HepG2 (cell line): ENCODE data around the gene SAXO2.
"Not testable (repeated sequence)": the region's sequence is repeated elsewhere in the genome, so short reads cannot be mapped to it uniquely, and the experiment has no call there.

Experiments
- AFF4 ChIP-seq: sonication (generic); formaldehyde crosslinking; IDR thresholded peaks from 2 replicates; pipeline ENCODE4 v1.4.0; 2020; ENCODE audit warnings: missing genetic modification reagents
- MAZ ChIP-seq, 2 experiments: sonication (generic) in 1 of 2; formaldehyde crosslinking in 1 of 2; IDR thresholded peaks; 2 replicates each; pipeline versions ENCODE4 v1.5.0 to v1.6.1; 2012 to 2020; ENCODE audit warnings: low read depth in 2 of 2, mild to moderate bottlenecking in 2 of 2, borderline replicate concordance in 1 of 2, improper control_type of control experiment in 1 of 2, low read length in 1 of 2, missing genetic modification reagents in 1 of 2, moderate library complexity in 1 of 2
- MTA3 ChIP-seq: sonication (generic); formaldehyde crosslinking; IDR thresholded peaks from 2 replicates; pipeline ENCODE4 v1.4.0; 2020; ENCODE audit warnings: missing genetic modification reagents
- POLR2A ChIP-seq, 2 experiments: IDR thresholded peaks; 2 replicates each; pipeline ENCODE4 v1.6.1; 2011; ENCODE audit warnings: low read depth in 2 of 2, low read length in 2 of 2, mild to moderate bottlenecking in 1 of 2, moderate library complexity in 1 of 2; ENCODE audit not compliant: insufficient read depth in 1 of 2
- ZNF121 ChIP-seq: sonication (generic); formaldehyde crosslinking; IDR thresholded peaks from 2 replicates; pipeline ENCODE4 v1.5.0; 2020; ENCODE audit warnings: mild to moderate bottlenecking, missing genetic modification reagents
- ZNF3 ChIP-seq: IDR thresholded peaks from 2 replicates; pipeline ENCODE4 v1.7.0; 2017; ENCODE audit warnings: inconsistent platforms
- ZSCAN21 ChIP-seq: sonication (generic); formaldehyde crosslinking; IDR thresholded peaks from 2 replicates; pipeline ENCODE4 v1.8.0; 2022; ENCODE audit warnings: mild to moderate bottlenecking, missing genetic modification reagents, moderate library complexity, borderline replicate concordance
- TF ChIP-seq, protein P1 (sequence below): sonication (generic); formaldehyde crosslinking; IDR thresholded peaks from 2 replicates; pipeline ENCODE4 v1.5.1; 2020; ENCODE audit warnings: missing genetic modification reagents, mild to moderate bottlenecking, borderline replicate concordance
- TF ChIP-seq, protein P2 (sequence below): sonication (generic); formaldehyde crosslinking; IDR thresholded peaks from 2 replicates; pipeline ENCODE4 v1.5.0; 2020; ENCODE audit warnings: mild to moderate bottlenecking, missing genetic modification reagents, moderate library complexity

DNA sequence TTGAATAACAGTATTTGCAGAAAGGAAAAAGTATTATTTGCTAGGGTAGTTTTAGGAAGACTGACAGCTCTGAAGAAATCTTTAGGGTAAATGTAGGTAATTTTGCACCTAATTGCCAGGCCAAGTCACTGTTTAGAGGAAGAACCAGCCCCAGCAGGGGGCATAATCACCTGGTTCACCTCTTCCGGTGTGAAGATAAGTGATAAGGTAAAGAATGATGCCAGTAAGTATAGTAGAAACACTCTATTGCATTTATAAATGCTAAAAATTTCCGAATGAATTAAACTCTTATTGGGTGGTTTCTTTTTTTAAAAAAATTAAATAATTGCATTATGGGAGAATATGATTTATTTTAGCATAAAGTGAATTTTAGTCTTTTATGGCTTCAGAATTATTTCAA is 21.8 kb downstream of the SAXO2 start:
- TF ChIP-seq POLR2A (IDR thresholded peaks at IDR 0.05; ENCODE audit: insufficient read depth in 1 of 2, low read depth in 2 of 2, low read length in 2 of 2); MTA3 (CRISPR knock-in tag); ZNF3 (CRISPR knock-in tag); MAZ (IDR thresholded peaks at IDR 0.05; ENCODE audit: borderline replicate concordance, low read depth, low read length); MAZ (CRISPR knock-in tag; IDR thresholded peaks at IDR 0.05; ENCODE audit: low read depth); ZSCAN21 (CRISPR knock-in tag); ZNF121 (CRISPR knock-in tag); AFF4 (CRISPR knock-in tag): not testable (repeated sequence)
- TF ChIP-seq, protein P1, sequence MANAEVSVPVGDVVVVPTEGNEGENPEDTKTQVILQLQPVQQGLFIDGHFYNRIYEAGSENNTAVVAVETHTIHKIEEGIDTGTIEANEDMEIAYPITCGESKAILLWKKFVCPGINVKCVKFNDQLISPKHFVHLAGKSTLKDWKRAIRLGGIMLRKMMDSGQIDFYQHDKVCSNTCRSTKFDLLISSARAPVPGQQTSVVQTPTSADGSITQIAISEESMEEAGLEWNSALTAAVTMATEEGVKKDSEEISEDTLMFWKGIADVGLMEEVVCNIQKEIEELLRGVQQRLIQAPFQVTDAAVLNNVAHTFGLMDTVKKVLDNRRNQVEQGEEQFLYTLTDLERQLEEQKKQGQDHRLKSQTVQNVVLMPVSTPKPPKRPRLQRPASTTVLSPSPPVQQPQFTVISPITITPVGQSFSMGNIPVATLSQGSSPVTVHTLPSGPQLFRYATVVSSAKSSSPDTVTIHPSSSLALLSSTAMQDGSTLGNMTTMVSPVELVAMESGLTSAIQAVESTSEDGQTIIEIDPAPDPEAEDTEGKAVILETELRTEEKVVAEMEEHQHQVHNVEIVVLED (CRISPR knock-in tag): not testable (repeated sequence)
- TF ChIP-seq, protein P2, sequence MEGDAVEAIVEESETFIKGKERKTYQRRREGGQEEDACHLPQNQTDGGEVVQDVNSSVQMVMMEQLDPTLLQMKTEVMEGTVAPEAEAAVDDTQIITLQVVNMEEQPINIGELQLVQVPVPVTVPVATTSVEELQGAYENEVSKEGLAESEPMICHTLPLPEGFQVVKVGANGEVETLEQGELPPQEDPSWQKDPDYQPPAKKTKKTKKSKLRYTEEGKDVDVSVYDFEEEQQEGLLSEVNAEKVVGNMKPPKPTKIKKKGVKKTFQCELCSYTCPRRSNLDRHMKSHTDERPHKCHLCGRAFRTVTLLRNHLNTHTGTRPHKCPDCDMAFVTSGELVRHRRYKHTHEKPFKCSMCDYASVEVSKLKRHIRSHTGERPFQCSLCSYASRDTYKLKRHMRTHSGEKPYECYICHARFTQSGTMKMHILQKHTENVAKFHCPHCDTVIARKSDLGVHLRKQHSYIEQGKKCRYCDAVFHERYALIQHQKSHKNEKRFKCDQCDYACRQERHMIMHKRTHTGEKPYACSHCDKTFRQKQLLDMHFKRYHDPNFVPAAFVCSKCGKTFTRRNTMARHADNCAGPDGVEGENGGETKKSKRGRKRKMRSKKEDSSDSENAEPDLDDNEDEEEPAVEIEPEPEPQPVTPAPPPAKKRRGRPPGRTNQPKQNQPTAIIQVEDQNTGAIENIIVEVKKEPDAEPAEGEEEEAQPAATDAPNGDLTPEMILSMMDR (CRISPR knock-in tag): not testable (repeated sequence)
